LNCaP clone FGC (cell line): ENCODE results near the gene PTPN18.

ENCODE experiments used
- DNase-seq: peaks from one replicate; pipeline ENCODE4 v3.0.0-alpha.2; 2011; ENCODE audit warnings: low read depth
- H3K4me3 ChIP-seq: 2 replicates; pipeline ENCODE4 v1.5.1; 2011; ENCODE audit warnings: mild to moderate bottlenecking, low read depth, low read length, control low read depth
- TF ChIP-seq, protein P1 (sequence below): IDR thresholded peaks from 2 replicates; pipeline ENCODE4 v1.5.1; 2012; ENCODE audit warnings: mild to moderate bottlenecking; ENCODE audit not compliant: control insufficient read depth, insufficient read depth; ENCODE audit errors: extremely low read depth

The PTPN18 gene

DNA sequence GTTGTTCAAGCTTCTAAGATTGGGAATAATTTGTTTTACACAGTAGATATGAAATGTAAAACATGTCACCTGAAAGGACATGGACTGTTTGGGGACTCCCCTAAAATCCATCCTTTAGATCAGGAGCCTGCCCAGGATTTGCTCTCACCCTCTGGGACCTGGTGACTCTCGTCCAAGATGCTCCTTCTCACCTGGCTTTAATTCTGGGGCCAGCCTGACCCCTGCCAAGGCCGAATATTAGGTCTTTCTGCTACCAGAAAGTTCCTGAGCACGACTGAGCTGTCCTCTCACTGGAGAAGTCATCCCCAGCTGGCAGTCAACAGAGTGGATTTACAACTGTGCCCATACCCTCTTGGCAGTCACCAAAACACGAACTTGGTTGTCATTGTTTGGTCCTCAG is 25.3 kb downstream of the PTPN18 start:
- TF ChIP-seq, protein P1, sequence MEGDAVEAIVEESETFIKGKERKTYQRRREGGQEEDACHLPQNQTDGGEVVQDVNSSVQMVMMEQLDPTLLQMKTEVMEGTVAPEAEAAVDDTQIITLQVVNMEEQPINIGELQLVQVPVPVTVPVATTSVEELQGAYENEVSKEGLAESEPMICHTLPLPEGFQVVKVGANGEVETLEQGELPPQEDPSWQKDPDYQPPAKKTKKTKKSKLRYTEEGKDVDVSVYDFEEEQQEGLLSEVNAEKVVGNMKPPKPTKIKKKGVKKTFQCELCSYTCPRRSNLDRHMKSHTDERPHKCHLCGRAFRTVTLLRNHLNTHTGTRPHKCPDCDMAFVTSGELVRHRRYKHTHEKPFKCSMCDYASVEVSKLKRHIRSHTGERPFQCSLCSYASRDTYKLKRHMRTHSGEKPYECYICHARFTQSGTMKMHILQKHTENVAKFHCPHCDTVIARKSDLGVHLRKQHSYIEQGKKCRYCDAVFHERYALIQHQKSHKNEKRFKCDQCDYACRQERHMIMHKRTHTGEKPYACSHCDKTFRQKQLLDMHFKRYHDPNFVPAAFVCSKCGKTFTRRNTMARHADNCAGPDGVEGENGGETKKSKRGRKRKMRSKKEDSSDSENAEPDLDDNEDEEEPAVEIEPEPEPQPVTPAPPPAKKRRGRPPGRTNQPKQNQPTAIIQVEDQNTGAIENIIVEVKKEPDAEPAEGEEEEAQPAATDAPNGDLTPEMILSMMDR: no peak
- DNase-seq: no peak
- no peak overlapping the region for H3K4me3 ChIP-seq

- no peak overlapping the region for H3K4me3 ChIP-seq
- TF ChIP-seq, protein P1: no peak
- no peak for DNase-seq
Measured at GRCh38 chr2:130381619-130382018, 25.8 kb downstream of the PTPN18 start.

DNA sequence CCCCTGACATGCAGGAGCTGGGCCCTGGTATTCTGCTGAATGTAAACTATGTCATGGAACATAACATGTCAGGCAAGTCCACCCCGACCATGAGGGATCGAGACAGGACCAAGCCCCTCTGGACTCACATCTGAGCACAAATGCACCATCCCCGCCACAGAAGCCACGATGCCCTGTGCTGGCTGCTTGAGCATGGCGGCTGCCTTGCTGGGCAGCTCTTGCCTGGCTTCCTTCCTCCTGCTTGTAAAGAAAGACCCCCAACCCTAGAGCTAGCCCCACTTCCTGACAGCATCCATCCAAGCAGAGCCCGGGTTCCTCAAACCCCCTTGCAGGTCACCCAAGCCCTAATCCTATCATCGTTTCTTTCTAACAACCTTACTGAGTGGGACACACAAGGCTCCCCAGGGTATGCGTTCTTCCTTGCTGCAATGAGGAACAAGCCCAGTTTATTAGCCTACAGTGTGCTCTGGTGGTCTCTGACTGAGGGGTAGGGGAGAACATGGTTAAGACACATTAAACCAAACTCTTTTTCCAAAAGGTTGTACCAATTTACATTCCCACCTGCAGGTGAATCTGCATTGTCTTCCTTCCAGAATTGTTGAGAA is 26.6 kb downstream of the PTPN18 start:
- DNase-seq: no peak
- H3K4me3 ChIP-seq: no peak overlapping the region
- TF ChIP-seq, protein P1: no peak

- TF ChIP-seq, protein P1: no peak
- no peak for DNase-seq
- H3K4me3 ChIP-seq: no peak overlapping the region
Measured at GRCh38 chr2:130385709-130386108, 29.9 kb downstream of the PTPN18 start.

DNA sequence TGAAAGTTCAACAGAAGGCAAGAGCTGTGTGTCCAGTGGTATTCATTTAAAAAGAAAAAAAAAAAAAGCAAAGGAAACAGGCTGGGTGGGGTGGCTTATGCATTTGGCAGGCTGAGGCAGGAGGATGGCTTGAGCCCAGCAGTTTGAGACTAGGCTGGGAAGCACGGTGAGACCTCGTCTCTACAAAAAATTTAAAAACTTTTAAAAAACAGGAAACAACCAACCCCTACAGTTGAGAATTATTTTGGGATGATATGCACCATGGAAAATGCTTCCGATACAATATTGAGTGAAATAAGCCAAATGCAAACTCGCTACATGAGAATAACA is 31.2 kb downstream of the PTPN18 start:
- no peak for DNase-seq
- TF ChIP-seq, protein P1: no peak
- no peak overlapping the region for H3K4me3 ChIP-seq

DNA sequence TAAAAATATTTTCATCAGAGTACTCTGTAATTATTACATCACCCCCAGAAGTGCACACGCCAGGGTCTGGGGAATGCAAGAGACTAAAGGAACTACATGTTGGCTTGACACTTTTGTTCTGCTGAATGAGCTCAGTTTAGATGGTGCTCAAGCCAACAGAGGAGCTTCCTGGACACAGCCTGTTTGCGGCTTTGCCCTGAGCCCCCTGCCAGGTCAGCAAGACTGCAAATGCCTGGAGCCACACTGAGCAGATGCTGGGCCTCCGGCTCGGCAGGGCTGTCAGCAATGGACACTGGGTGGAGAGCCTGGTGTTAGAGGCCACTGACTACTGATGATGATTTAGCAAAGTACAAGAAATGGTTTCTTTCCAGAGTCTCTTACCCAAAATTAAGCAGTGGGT is 31.9 kb downstream of the PTPN18 start:
- H3K4me3 ChIP-seq: no peak overlapping the region
- TF ChIP-seq, protein P1: no peak
- no peak for DNase-seq

DNA sequence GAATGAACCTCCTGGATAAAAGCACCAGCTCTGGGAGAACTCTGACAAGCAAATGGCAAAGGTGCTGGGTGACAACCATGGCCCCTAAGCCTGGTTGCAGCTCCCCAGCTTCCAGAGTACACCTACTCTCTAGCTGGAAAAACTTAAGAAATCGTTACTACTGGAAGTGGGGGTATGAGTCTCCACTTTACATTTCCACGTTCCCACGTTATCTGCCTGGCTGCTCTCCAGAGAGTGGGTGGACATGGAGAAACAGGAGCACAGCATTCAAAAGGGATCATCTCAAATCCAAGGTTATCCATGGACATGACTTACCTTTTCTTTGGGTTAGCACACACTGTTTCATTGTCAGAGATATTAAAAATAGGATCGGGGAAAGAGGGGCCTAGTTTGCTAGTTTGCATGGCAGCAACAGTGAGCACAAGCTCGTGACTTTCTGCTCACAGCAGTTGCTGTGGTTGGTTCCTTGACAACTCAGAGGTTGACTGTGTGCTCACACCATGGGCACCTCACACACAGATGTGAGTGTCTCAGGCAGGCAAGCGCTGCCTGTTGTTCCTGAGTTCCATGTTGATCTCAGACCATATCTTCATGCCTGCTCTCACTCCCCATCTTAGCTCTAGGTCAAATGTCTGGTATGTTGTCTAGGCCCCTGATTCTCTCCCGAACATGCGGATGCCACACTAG is 32.5 kb downstream of the PTPN18 start:
- TF ChIP-seq, protein P1: no peak
- H3K4me3 ChIP-seq: no peak overlapping the region
- DNase-seq: no peak
